Hepatocyte (in vitro differentiated cells): Measurements from ENCODE around the gene ENOX1. TPM values are rescaled to one million over a fixed set of nuclear protein-coding genes. Genes with fewer than 3 reads are reported as not detected.

Experiments
- DNase-seq: peaks from one replicate; pipeline ENCODE4 v3.0.0-alpha.2; 2016; ENCODE audit warnings: low spot score
- H2AFZ ChIP-seq: fragments of 200-600 bp; sonication (generic); 2 replicates; pipeline ENCODE4 v1.6.0; 2016; ENCODE audit warnings: antibody characterized with exemption, mild to moderate bottlenecking
- H3K27ac ChIP-seq: fragments of 200-600 bp; sonication (generic); 2 replicates; pipeline ENCODE4 v1.5.1; 2016; ENCODE audit warnings: mild to moderate bottlenecking
- H3K27me3 ChIP-seq: fragments of 200-600 bp; sonication (generic); 2 replicates; pipeline ENCODE4 v1.6.1; 2016
- H3K36me3 ChIP-seq: fragments of 200-600 bp; sonication (generic); replicated peaks from 2 replicates; pipeline ENCODE4 v1.5.1; 2016; ENCODE audit warnings: low read depth; ENCODE audit not compliant: insufficient read depth
- H3K4me1 ChIP-seq: fragments of 200-600 bp; sonication (generic); 2 replicates; pipeline ENCODE4 v1.5.1; 2016; ENCODE audit warnings: mild to moderate bottlenecking, moderate library complexity; ENCODE audit not compliant: insufficient read depth
- H3K4me2 ChIP-seq: fragments of 200-600 bp; sonication (generic); 2 replicates; pipeline ENCODE4 v1.6.0; 2016
- H3K4me3 ChIP-seq: fragments of 200-600 bp; sonication (generic); 2 replicates; pipeline ENCODE4 v1.5.1; 2016; ENCODE audit warnings: mild to moderate bottlenecking
- H3K79me2 ChIP-seq: fragments of 200-600 bp; sonication (generic); 2 replicates; pipeline ENCODE4 v1.6.0; 2017; ENCODE audit warnings: mild to moderate bottlenecking
- H3K9me2 ChIP-seq: fragments of 200-600 bp; sonication (generic); replicated peaks from 2 replicates; pipeline ENCODE4 v1.6.0; 2017; ENCODE audit warnings: mild to moderate bottlenecking; ENCODE audit not compliant: insufficient read depth
- H3K9me3 ChIP-seq: fragments of 200-600 bp; sonication (generic); 2 replicates; pipeline ENCODE4 v1.5.1; 2016; ENCODE audit warnings: low read depth, mild to moderate bottlenecking
- H4K20me1 ChIP-seq: fragments of 200-600 bp; sonication (generic); 2 replicates; pipeline ENCODE4 v1.6.0; 2016; ENCODE audit warnings: mild to moderate bottlenecking; ENCODE audit not compliant: insufficient read depth, poor library complexity, severe bottlenecking
- CTCF ChIP-seq: fragments of 200-600 bp; sonication (generic); IDR thresholded peaks from 2 replicates; pipeline ENCODE4 v1.5.1; 2016; ENCODE audit warnings: antibody characterized with exemption, mild to moderate bottlenecking; ENCODE audit not compliant: poor library complexity
- EZH2 ChIP-seq: fragments of 200-600 bp; sonication (generic); IDR thresholded peaks from 2 replicates; pipeline ENCODE4 v1.6.1; 2016; ENCODE audit warnings: antibody characterized with exemption, mild to moderate bottlenecking, borderline replicate concordance
- EZH2phosphoT487 ChIP-seq: fragments of 200-600 bp; sonication (generic); IDR thresholded peaks from one replicate; pipeline ENCODE4 v1.6.1; 2018; ENCODE audit warnings: antibody characterized with exemption, mild to moderate bottlenecking, low read depth, moderate library complexity; ENCODE audit not compliant: unreplicated experiment, severe bottlenecking
- WGBS: methylation state at CpG from one replicate; pipeline ENCODE4 v1.1.6; 2016; ENCODE audit warnings: low lambda C conversion rate; ENCODE audit errors: missing lambda C conversion rate; 5-methylcytosine and 5-hydroxymethylcytosine counted together
- polyA plus RNA-seq: library from polyadenylated mRNA; unstranded; fragments of >200 nt; fragmentation: Nextera tagmentation; extraction: Ambion mirVana; gene quantifications from 2 replicates; pipeline ENCODE4 v1.2.1, GENCODE V29; 2016
- total RNA-seq: library from RNA; depleted of rRNA; stranded (reverse); fragments of >200 nt; gene quantifications from 2 replicates; pipeline ENCODE4 v1.2.3, GENCODE V29; 2014

ENOX1 gene
- total and polyA plus RNA-seq, 2 experiments from 2014 or later = 2.4 to 4.0 TPM

- 72% methylated on average over 5 of the region's 5 CpGs for WGBS
- H3K4me2 ChIP-seq = no peak overlapping the region
- H3K27ac ChIP-seq = no peak overlapping the region
- H3K4me1 ChIP-seq = no peaks in the 10 kb centered on the region
- no peaks in the 10 kb centered on the region for H3K36me3 ChIP-seq
- H3K9me3 ChIP-seq = no peaks in the 10 kb centered on the region
- no peaks in the 10 kb centered on the region for H4K20me1 ChIP-seq
- DNase-seq = no peak
- H3K9me2 ChIP-seq = no peaks in the 10 kb centered on the region
- TF ChIP-seq EZH2 (no peak), EZH2phosphoT487 (no peak), CTCF (no peak)
- no peak overlapping the region for H3K4me3 ChIP-seq
- no peaks in the 10 kb centered on the region for H3K79me2 ChIP-seq
- H3K27me3 ChIP-seq = no peaks in the 10 kb centered on the region
- H2AFZ ChIP-seq = no peak overlapping the region
Observed at GRCh38 chr13:43251961-43252360, 534.8 kb downstream of the ENOX1 start.

- H3K4me2 ChIP-seq = no peak overlapping the region
- 67% methylated on average over 3 of the region's 3 CpGs for WGBS
- no peak for TF ChIP-seq EZH2
- no peak for TF ChIP-seq CTCF
- TF ChIP-seq EZH2phosphoT487 = no peak
- H3K9me2 ChIP-seq = no peaks in the 10 kb centered on the region
- H3K9me3 ChIP-seq = no peaks in the 10 kb centered on the region
- no peaks in the 10 kb centered on the region for H3K36me3 ChIP-seq
- no peak for DNase-seq
- no peaks in the 10 kb centered on the region for H3K79me2 ChIP-seq
- no peaks in the 10 kb centered on the region for H4K20me1 ChIP-seq
- H3K27me3 ChIP-seq = no peaks in the 10 kb centered on the region
- no peak overlapping the region for H2AFZ ChIP-seq
- no peak overlapping the region for H3K4me3 ChIP-seq
- no peaks in the 10 kb centered on the region for H3K4me1 ChIP-seq
- no peak overlapping the region for H3K27ac ChIP-seq
Observed at GRCh38 chr13:43246382-43246781, 540.4 kb downstream of the ENOX1 start.

- DNase-seq = no peak
- H3K4me3 ChIP-seq = no peak overlapping the region
- H3K4me2 ChIP-seq = no peak overlapping the region
- H3K27ac ChIP-seq = no peak overlapping the region
- TF ChIP-seq EZH2phosphoT487 = no peak
- no peak for TF ChIP-seq EZH2
- WGBS = 89% methylated on average over 8 of the region's 8 CpGs
- H3K9me3 ChIP-seq = no peaks in the 10 kb centered on the region
- no peaks in the 10 kb centered on the region for H3K9me2 ChIP-seq
- no peaks in the 10 kb centered on the region for H3K4me1 ChIP-seq
- no peaks in the 10 kb centered on the region for H4K20me1 ChIP-seq
- no peak overlapping the region for H2AFZ ChIP-seq
- H3K36me3 ChIP-seq = no peaks in the 10 kb centered on the region
- H3K27me3 ChIP-seq = no peaks in the 10 kb centered on the region
- no peaks in the 10 kb centered on the region for H3K79me2 ChIP-seq
Observed at GRCh38 chr13:43245374-43245964, 541.3 kb downstream of the ENOX1 start.

- no peaks in the 10 kb centered on the region for H3K9me3 ChIP-seq
- H3K4me3 ChIP-seq = no peak overlapping the region
- no peaks in the 10 kb centered on the region for H3K4me1 ChIP-seq
- H3K79me2 ChIP-seq = no peaks in the 10 kb centered on the region
- no peaks in the 10 kb centered on the region for H3K9me2 ChIP-seq
- no peak overlapping the region for H3K27ac ChIP-seq
- no peak overlapping the region for H2AFZ ChIP-seq
- H4K20me1 ChIP-seq = no peaks in the 10 kb centered on the region
- no peak for TF ChIP-seq EZH2
- TF ChIP-seq EZH2phosphoT487 = no peak
- TF ChIP-seq CTCF = no peak
- DNase-seq = no peak
- no peaks in the 10 kb centered on the region for H3K27me3 ChIP-seq
- no peaks in the 10 kb centered on the region for H3K36me3 ChIP-seq
- 93% methylated on average over 5 of the region's 5 CpGs for WGBS
- no peak overlapping the region for H3K4me2 ChIP-seq
Observed at GRCh38 chr13:43244481-43244880, 542.3 kb downstream of the ENOX1 start.
